HG02981 (cell line): ENCODE results near the gene MLKL.
"Not testable (repeated sequence)": the region's sequence is repeated elsewhere in the genome, so short reads cannot be mapped to it uniquely, and the experiment has no call there.

Experiments used
- ATAC-seq: cut with Tn5 transposase; IDR thresholded peaks from one replicate; pipeline ENCODE4 v1.9.1; 2021; ENCODE audit warnings: mild to moderate bottlenecking, moderate library complexity; ENCODE audit not compliant: unreplicated experiment

Gene MLKL

GRCh38 chr16:74700116-74700437 lies 585 bp downstream of the MLKL start:
- ATAC-seq: peak; percentile 19

DNA sequence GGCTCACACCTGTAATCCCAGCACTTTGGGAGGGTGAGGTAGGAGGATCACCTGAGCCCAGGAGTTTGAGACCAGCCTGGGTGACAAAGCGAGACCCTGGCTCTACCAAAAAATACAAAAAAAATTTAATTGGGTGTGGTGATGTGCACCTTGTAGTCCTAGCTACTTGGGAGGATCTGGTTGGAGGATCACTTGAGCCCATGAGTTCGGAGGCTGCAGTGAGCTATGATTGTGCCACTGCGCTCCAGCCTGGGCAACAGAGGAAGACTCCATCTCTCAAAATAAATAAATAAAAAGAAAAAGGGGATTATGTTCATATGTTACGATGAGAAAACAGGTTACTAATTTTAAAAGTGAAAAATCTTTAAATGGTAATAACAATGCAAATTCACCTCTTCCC lies 996 bp downstream of the MLKL start:
- no peak for ATAC-seq

- ATAC-seq: no peak
These were observed 2.4 kb downstream of the MLKL start for GRCh38 chr16:74698222-74698621.

GRCh38 chr16:74695450-74696422 lies 4.9 kb downstream of the MLKL start:
- peak; percentile 90 for ATAC-seq

DNA sequence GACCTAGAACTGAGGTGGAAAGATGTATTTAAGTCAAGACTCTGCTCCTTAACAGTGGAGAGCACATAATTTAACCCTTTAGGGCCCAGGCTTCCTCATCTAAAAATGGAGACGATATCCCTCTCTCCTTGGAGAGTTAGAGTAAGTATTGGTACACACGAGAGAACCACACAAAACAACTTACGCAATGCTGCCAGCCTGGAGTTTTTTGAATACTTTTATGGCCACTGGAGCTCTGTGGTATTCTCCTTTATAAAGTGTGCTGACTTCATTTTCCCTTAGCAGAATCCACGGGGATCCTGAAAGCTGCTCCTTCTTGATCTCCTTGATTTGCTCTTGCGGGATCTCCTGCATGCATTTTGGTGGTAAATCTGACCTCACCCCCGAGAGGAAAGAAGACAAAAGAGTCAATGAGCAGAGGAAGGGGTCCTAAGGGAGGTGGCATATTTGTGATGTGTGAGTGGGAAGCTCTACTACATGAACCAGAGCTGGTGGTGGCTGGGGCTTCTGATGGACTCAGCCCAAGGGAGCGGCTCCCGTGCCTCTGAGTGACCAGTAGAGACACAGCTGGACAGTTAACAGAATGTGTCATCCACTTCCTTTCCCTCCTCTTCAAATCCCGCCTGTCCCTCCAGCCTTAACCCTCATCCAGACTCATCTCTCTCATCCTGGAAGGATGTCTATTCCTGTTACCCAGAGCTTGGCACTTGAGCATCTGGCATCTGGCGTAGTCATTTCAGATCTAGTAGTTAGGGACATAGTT lies 9.4 kb downstream of the MLKL start:
- no peak for ATAC-seq

GRCh38 chr16:74682556-74682955 lies 18.1 kb downstream of the MLKL start:
- no peak for ATAC-seq

GRCh38 chr16:74680681-74681080 lies 20.0 kb downstream of the MLKL start:
- ATAC-seq: no peak

DNA sequence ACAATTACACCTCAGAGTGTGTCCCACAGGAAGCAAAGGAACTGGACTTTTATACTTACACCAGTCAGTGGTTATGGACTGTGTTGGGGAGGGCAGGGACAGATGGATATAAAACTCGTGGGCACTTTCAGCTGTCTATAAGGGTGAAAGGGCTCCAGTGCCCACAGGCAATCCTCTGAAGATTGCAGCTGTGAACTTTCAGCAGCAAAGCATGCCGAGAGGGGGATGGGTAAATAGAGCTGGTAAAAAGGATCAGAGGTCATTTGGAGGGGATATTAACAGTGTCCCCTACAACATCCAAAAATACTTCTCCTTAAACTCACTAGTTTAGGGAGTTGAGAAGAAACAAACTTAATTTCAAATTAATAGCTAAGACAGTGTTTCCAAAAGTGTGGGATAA lies 20.7 kb downstream of the MLKL start:
- ATAC-seq: no peak

DNA sequence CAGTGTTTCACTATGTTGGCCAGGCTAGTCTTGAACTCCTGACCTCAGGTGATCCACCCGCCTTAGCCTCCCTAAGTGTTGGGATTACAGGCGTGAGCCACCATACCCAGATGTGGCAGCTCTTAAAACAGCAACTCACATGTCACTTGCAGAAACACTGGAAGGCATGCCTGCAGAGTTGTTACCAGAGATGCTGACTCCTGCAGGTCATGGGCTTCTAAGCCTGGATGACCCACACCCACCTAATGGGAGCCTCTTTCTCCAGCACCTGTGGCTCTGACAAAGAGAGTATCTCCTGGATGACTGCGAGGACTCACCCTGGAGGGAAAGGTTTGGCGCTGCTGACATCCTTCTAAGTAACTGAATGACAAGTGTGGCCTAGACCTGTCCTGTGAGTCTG lies 22.8 kb downstream of the MLKL start:
- no peak for ATAC-seq

DNA sequence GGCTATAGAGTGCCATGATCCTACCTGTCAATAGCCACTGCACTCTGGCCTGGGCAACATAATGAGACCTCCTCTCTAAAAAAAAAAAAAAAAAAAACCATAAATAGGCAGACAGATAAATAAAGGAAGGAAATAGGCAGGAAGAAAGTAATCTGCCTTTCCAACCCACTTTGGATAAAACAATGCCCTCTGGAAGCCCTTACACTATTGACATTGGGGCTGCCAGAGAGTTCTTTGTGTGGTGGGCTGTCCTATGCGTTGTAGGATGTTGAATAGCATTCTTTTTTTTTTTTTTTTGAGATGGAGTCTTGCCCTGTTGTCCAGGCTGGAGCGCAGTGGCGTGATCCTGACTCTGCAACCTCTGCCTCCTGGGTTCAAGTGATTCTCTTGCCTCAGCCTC lies 26.8 kb downstream of the MLKL start:
- ATAC-seq: no peak

DNA sequence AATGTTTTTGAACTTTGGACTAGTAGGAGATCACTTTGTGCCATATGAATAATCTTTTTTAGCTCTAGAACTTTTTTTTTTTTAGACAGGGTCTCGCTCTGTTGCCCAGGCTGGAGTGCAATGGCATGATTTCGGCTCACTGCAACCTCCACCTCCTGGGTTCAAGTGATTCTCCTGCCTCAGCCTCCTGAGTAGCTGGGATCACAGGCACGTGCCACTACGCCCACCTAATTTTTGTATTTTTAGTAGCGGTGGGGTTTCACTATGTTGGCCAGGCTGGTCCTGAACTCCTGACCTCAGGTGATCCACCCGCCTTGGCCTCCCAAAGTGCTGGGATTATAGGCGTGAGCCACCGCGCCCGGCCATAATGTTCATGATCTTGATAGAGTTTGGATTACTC lies 31.8 kb downstream of the MLKL start:
- ATAC-seq: not testable (repeated sequence)

DNA sequence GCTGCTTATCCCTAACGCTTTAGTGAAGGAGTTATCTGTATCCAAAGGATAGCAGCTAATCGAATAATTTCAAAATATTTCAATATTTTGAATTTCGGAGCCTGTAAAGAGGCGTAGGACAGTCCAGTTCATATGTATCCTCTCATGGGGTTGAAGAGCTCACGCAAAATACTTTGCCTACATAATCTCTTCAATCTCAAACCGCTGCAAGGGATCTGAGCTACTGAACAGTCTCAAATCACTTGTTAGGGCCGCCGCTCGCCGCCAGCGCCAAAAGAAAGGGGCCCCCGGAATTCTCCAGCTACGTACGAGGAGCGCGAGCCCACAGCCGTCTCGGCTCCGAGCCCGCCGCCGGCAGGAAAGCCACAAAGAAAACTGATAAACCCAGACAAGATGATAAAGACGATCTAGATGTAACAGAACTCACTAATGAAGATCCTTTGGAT lies 33.4 kb downstream of the MLKL start:
- no peak for ATAC-seq

GRCh38 chr16:74666425-74667254 lies 34.0 kb downstream of the MLKL start, which contains the start of gene RFWD3:
TSS of gene RFWD3 (minus strand) at chr16:74666877. CDS start at chr16:74661449, 5,428 bp downstream.
- peak; percentile 100 for ATAC-seq

DNA sequence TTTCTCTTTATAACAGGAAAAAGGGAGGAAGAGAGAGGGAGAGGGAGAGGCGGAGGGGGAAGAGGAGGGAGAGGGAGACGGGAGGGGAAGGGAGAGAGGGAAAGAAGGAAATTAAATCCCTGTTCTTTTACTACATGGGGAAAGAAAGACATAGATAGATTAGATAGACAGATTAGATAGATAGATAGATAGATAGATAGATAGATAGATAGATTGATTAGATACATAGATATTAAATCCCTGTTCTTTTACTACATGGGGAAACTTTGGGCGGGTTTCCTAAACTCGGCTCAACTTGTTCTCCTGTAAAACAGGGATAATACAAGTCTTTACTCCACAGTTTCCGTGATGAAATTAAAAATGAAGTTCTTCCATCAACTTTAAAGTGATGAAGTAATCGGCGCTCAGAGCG lies 34.6 kb downstream of the MLKL start:
- ATAC-seq: no peak

DNA sequence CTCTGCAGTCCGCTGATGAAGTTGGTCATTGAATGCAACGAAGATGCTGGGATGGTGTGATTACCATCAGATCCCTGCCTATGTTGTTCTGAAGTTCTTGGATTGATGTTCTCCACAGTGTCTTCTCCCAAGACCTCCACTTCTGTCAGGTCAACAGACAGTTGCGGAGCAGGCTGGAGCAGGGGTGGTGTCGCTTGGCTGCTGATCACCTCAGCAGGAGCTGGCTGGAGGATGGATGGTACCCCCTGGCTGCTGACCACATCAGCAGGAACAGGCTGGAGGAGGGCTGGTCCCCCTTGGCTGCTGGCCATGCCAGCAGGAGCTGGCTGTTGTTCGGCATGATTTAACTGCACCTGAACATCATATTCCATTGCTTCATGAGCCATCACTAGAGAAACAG lies 39.6 kb downstream of the MLKL start:
- no peak for ATAC-seq

- no peak for ATAC-seq
These were observed 40.3 kb downstream of the MLKL start for GRCh38 chr16:74660383-74660782.

DNA sequence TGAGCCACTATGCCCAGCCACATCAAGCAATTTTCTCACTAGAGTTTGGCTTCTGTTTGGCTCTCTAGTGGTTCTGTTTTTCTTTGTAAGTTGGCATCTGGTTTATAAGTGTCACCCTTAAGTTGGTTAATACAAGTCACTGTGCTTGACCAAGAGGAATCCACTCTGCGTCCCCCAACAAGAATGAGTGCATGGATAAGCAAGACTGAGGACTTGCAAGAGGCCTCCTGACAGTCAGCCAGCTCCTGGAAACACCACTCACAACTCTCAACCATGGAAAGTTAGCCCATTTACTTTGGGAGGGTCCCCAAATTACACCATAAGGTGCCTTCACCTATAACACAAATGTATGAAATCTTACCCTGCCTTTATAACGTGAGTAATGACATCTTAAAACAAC lies 41.6 kb downstream of the MLKL start:
- no peak for ATAC-seq

- ATAC-seq: no peak
These were observed 42.6 kb downstream of the MLKL start for GRCh38 chr16:74657870-74658642.

DNA sequence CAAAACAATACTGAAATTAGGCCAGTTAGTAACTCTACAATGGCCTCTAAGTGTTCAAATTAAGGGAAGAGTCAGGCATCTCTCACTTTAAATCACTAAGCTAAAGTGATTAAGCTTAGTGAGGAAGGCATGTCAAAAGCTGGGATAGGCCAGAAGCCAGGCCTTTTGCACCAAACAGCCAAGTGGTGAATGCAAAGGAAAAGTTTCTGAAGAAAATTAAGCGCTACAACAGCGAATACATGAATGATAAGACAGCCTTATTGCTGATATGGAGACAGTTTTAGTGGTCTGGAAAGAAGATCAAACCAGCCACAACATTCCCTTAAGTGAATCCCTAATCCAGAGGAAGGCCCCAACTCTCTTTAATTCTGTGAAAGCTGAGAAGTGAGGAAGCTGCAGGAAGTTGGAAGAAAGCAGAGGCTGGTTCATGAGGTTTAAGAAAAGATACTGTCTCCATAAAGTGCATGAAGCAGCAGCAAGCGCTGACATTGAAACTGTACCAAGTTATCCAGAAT lies 46.1 kb downstream of the MLKL start:
- no peak for ATAC-seq

DNA sequence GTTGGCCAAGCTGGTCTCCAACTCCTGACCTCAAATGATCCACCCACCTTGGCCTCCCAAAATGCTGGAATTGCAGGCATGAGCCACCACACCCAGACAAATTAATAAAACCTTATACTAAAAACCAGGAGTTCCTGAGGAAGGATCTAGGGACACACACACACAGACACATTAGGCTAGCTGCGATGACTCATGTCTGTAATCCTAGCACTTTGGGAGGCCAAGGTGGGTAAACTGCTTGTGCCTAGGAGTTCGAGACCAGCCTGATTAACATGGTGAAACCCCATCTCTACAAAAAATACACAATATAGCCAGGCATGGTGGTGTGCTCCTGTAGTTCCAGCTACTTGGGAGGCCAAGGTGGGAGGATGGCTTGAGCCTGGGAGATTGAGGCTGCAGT lies 47.8 kb downstream of the MLKL start:
- not testable (repeated sequence) for ATAC-seq
